Lung (tissue), 12 donors: Measurements from ENCODE around the gene CDK2AP2. TPM values are rescaled to one million over a fixed set of nuclear protein-coding genes. Genes with fewer than 3 reads are reported as not detected.

Experiments used
- ATAC-seq: fragments of 200-7000 bp; cut with Tn5 transposase; one replicate; pipeline ENCODE4 v1.9.1; 2020; ENCODE audit warnings: moderate number of reproducible peaks; ENCODE audit not compliant: insufficient read depth, low FRiP score
- DNase-seq, 3 donors: peaks; one replicate each; pipeline ENCODE4 v3.0.0-alpha.2; 2013 to 2017
- H3K27ac ChIP-seq, 2 donors: one replicate each; pipeline ENCODE4 v1.5.1; 2013; ENCODE audit warnings: mild to moderate bottlenecking in 2 of 2, moderate library complexity in 2 of 2, control low read depth in 1 of 2, inconsistent platforms in 1 of 2, low read depth in 1 of 2, low read length in 1 of 2
- H3K27me3 ChIP-seq, 3 donors: one replicate each; pipeline ENCODE4 v1.5.1; 2013; ENCODE audit warnings: low read length in 2 of 3; ENCODE audit not compliant: control insufficient read depth in 3 of 3, insufficient read depth in 3 of 3
- H3K36me3 ChIP-seq, 4 donors: one replicate each; pipeline ENCODE4 v1.5.1; 2013; ENCODE audit warnings: low read length in 4 of 4, mild to moderate bottlenecking in 1 of 4, moderate library complexity in 1 of 4; ENCODE audit not compliant: control insufficient read depth in 4 of 4, insufficient read depth in 4 of 4
- H3K4me1 ChIP-seq, 5 donors: one replicate each; pipeline ENCODE4 v1.5.1; 2013; ENCODE audit warnings: low read length in 5 of 5, mild to moderate bottlenecking in 2 of 5, moderate library complexity in 1 of 5; ENCODE audit not compliant: control insufficient read depth in 5 of 5, insufficient read depth in 5 of 5
- H3K4me3 ChIP-seq: one replicate; pipeline ENCODE4 v1.5.1; 2013; ENCODE audit warnings: mild to moderate bottlenecking, control low read depth, moderate library complexity
- H3K9ac ChIP-seq, 2 donors: one replicate each; pipeline ENCODE4 v1.5.1; 2013; ENCODE audit warnings: low read length in 2 of 2, control low read depth in 1 of 2; ENCODE audit not compliant: insufficient read depth in 1 of 2
- H3K9me3 ChIP-seq, 4 donors: one replicate each; pipeline ENCODE4 v1.5.1; 2013; ENCODE audit warnings: low read length in 3 of 4, mild to moderate bottlenecking in 1 of 4, moderate library complexity in 1 of 4; ENCODE audit not compliant: control insufficient read depth in 4 of 4, insufficient read depth in 3 of 4
- WGBS, 2 donors: extraction: QIAGEN DNeasy Blood & Tissue Kit; methylation state at CpG; one replicate each; pipeline ENCODE4 v1.1.7; 2013; 5-methylcytosine and 5-hydroxymethylcytosine counted together
- polyA plus RNA-seq, 2 donors: library from polyadenylated mRNA; stranded (reverse); fragments of 200-250 nt; gene quantifications; one replicate each; pipeline ENCODE4 v1.2.1, GENCODE V29; 2013
- total RNA-seq, 2 donors: library from RNA; depleted of rRNA in 1 of 2; stranded (reverse); fragments of >200 nt in 1 of 2; gene quantifications; one replicate each; pipeline ENCODE4 v1.2.1, GENCODE V29; 2014 to 2021
- TF ChIP-seq, protein P1 (sequence below): IDR thresholded peaks from 2 replicates; pipeline ENCODE4 v1.5.1; 2012; ENCODE audit warnings: mild to moderate bottlenecking; ENCODE audit errors: control extremely low read depth, extremely low read depth
- donor health status: control.
- donor health status: control.
- donor health status: Bipolar disorder and iron deficiency.
- donor health status: healthy.
- donor health status: DM: yes; HTN: yes; CAD: no.

Gene CDK2AP2
- total and polyA plus RNA-seq, 4 donors = 21.7 to 149 (median 121) TPM

GRCh38 chr11:67468759-67469507, 39.0 kb downstream of the CDK2AP2 start, which contains the start of gene TMEM134:
Gene TMEM134 (minus strand): TSS chr11:67469251. CDS start chr11:67469192, 59 bp downstream.
- WGBS, 2 donors = 1% methylated on average over 60 to 76 of the region's 76 CpGs
- DNase-seq (peak; percentile 93 to 96 (median 95)), ATAC-seq (peak; percentile 94)
- Histone ChIP-seq H3K4me1 (peaks cover 0 to 17% (median 4%) of the 10 kb centered on the region in 5 donors), H3K9me3 (no peaks in the 10 kb centered on the region), H3K27me3 (no peaks in the 10 kb centered on the region), H3K9ac (peak within 1 kb of the TSS; percentile 37 to 81), H3K27ac (peak within 1 kb of the TSS; percentile 94 to 95), H3K36me3 (no peaks in the 10 kb centered on the region), H3K4me3 (peak within 1 kb of the TSS; percentile 89)
- TF ChIP-seq, protein P1, sequence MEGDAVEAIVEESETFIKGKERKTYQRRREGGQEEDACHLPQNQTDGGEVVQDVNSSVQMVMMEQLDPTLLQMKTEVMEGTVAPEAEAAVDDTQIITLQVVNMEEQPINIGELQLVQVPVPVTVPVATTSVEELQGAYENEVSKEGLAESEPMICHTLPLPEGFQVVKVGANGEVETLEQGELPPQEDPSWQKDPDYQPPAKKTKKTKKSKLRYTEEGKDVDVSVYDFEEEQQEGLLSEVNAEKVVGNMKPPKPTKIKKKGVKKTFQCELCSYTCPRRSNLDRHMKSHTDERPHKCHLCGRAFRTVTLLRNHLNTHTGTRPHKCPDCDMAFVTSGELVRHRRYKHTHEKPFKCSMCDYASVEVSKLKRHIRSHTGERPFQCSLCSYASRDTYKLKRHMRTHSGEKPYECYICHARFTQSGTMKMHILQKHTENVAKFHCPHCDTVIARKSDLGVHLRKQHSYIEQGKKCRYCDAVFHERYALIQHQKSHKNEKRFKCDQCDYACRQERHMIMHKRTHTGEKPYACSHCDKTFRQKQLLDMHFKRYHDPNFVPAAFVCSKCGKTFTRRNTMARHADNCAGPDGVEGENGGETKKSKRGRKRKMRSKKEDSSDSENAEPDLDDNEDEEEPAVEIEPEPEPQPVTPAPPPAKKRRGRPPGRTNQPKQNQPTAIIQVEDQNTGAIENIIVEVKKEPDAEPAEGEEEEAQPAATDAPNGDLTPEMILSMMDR = peak; percentile 44

DNA sequence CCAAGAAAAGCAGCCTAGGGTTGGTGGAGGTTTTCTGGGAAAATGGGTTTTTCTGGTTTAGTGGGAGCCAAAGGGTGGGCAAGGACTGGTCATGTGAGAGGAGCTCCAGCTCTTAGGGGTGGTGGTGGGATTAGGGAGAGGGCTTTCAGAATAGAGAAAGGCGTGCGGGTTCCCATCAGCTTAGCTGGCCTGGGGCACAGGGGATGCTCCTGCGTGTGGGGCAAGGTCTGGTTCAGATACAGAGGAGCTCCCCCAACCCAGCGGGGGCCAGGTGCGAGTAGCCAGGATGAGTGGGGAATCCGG, 39.6 kb downstream of the CDK2AP2 start:
- peak overlapping the region; percentile 89 for H3K4me3 ChIP-seq
- no peaks in the 10 kb centered on the region for H3K36me3 ChIP-seq
- no peak for DNase-seq
- H3K9me3 ChIP-seq = no peaks in the 10 kb centered on the region
- peaks cover 0 to 20% (median 4%) of the 10 kb centered on the region in 5 donors for H3K4me1 ChIP-seq
- no peak for ATAC-seq
- peak overlapping the region; percentile 86 to 87 for H3K27ac ChIP-seq
- H3K9ac ChIP-seq = peak overlapping the region; percentile 37 to 55
- TF ChIP-seq, protein P1 = no peak
- 4 to 5% methylated on average over 6 of the region's 6 CpGs for WGBS, 2 donors
- no peaks in the 10 kb centered on the region for H3K27me3 ChIP-seq

DNA sequence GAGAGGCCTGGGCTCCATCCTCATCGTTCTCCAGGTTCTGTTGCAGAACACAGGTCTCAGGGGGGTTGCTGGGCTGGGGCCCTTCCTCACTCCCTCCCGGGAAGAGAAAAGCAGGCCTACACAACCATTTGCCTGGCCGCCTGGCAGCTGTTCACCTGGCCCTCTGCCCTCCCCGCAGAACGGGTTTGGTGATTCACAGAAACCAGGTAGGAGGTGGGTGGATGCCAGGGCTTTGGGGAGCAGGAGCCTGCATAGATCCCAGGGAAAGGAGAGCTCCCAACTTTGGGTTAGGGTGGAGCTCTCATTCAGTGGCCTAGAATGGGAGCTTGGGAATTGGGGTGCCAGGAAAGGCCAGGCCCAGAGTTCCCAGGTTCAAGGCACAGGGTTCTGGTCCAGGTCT, 39.9 kb downstream of the CDK2AP2 start:
- DNase-seq = peak in 2 of 3 donors; percentile 34 to 38
- WGBS, 2 donors = 42 to 61% methylated on average over 5 of the region's 5 CpGs
- H3K27me3 ChIP-seq = no peaks in the 10 kb centered on the region
- peak overlapping the region; percentile 86 to 87 for H3K27ac ChIP-seq
- peaks cover 0 to 20% (median 4%) of the 10 kb centered on the region in 5 donors for H3K4me1 ChIP-seq
- no peak overlapping the region for H3K4me3 ChIP-seq
- H3K9me3 ChIP-seq = no peaks in the 10 kb centered on the region
- H3K36me3 ChIP-seq = no peaks in the 10 kb centered on the region
- no peak for ATAC-seq
- TF ChIP-seq, protein P1 = no peak
- peak overlapping the region in 1 of 2 donors; percentile 55 for H3K9ac ChIP-seq
